GM19452 (cell line): ENCODE measurements around the gene REEP2.
"Not testable (repeated sequence)": the region's sequence is repeated elsewhere in the genome, so short reads cannot be mapped to it uniquely, and the experiment has no call there.

Experiments
- ATAC-seq: cut with Tn5 transposase; IDR thresholded peaks from one replicate; pipeline ENCODE4 v1.9.1; 2021; ENCODE audit not compliant: unreplicated experiment

The REEP2 gene

DNA sequence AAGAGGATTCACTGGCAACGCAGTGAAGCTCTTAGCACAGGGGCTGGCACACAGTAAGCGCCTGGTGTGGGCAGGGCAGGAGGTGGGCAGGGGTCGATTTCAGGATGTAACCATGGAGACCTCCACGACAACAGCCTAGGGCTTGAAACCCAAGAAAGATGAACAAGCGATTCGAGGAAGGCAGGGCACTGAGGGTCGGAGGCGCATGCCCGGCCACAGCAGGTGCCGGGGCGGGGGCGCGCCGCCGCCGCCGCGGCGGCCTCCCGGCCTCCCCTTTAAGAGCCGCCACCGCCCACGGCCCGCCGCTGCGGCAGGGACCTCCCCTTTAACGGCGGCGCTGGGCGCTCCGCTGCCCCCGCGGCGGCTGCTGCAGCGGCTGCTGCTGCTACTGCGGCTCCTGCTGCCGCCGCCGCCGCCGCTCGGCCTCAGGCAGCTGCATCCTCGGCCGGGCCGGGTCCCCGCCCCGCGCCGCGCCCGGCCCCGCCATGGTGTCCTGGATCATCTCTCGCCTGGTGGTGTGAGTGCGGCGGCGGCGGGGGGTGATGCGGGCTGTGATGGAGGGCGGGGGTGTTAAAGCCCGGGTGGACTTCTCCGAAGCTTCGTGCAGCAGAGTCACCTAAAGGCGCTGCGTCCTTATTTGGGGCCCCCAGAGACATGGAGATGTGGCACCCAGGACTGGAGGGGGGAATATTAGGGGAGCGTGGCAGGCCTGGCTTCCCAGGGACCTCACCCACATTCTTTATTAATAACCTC is at the start of gene REEP2:
REEP2 (plus strand) TSS at position 334 of the 753 bp plus-strand sequence; CDS start at position 486, 152 bp downstream.
- peak; percentile 81 for ATAC-seq

DNA sequence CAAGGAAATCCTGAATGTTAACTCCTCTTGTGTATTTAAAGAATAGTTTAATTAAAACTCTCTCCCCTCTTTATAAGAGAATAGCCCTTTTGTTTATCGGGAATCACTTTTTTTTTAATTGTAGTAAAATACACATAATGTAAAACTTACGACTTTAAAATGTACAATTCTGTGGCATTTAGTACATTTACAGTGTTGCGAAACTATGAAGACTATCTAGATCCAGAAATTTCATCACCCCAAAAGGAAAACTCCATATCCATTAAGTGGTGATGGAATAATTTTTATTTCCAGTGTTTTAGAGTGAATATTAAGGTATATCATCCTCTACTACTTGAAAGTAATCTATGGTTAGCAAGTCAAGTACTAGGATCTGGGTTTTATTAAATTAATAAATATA is 49.5 kb upstream of the REEP2 start:
- ATAC-seq: no peak

GRCh38 chr5:138389911-138390310 is 48.9 kb upstream of the REEP2 start:
- not testable (repeated sequence) for ATAC-seq

- no peak for ATAC-seq
Measured at GRCh38 chr5:138391859-138392386, 46.9 kb upstream of the REEP2 start.

DNA sequence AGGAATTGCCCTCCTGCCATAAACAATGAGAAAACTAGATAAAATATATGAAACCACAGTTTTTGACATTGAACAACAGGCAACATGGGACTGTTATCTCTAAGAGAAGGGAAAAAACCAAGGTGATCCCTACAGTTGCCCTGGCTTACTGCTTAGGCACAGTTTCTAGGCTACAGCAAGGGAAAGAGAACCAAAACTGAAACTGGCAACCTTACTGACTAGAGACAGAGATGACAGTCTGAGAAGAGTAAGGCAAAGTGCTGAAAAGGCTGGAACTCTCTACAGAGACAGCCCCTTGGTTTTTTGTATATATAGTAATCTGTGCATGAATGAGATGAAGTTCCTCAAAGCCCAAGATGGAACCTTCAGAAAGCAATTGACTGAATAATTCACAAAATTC is 36.2 kb upstream of the REEP2 start:
- ATAC-seq: peak; percentile 74

GRCh38 chr5:138408023-138408422 is 30.8 kb upstream of the REEP2 start:
- ATAC-seq: peak; percentile 90

- not testable (repeated sequence) for ATAC-seq
Measured at GRCh38 chr5:138410996-138411640, 27.7 kb upstream of the REEP2 start.

GRCh38 chr5:138418444-138418843 is 20.4 kb upstream of the REEP2 start:
- no peak for ATAC-seq

DNA sequence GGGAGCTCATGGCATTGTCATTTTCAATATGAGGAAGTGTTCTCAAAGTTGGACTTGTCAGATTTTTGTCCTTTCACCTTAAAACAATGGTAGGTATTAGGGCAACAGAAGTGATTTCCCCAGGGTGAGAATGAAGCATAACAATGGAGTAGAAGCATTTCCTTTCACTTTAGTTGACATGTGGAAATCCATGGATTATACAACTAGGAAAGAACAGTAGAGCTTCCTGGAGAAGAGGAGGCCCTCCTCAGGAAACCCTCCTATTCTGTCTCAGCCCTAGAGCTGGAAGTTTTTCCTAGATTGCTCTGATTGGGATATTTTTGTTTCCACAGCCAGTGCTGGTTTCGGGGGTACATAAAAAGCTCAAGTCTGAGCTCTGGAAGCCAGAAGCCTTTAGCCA is 13.8 kb upstream of the REEP2 start:
- no peak for ATAC-seq

GRCh38 chr5:138435943-138436342 is 2.9 kb upstream of the REEP2 start:
- no peak for ATAC-seq

DNA sequence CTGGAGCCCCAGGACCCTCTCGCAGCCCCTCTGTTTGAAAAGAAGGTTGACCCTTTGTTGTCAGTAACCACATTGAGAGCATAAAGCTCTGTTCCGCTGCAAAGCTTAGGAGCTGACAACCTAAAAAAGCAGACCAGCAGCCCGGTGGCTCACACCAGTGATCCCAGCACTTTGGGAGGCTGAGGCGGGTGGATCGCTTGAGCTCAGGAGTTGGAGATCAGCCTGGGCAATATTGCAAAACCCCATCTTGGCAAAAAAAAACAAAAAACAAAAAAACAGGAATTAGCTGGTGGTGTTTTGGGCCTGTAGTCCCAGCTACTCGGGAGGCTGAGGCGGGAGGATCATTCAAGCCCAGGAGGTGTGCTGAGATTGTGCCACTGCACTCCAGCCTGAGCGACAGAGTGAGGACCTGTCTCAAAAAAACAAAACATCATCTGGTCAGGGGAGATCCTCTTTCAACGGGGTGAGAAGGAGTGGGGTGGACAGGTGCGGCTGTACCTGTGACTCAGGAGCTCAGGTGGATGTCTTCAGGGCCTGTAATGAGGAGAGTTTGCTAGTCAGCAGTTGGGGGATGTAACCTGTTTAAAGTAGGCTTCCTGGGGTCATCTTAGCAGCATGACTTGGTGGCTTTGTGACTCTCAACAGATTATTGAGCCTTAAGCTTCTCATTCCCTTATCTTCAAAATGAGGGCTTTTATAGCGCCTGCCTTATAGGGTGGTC is 694 bp upstream of the REEP2 start:
- no peak for ATAC-seq

DNA sequence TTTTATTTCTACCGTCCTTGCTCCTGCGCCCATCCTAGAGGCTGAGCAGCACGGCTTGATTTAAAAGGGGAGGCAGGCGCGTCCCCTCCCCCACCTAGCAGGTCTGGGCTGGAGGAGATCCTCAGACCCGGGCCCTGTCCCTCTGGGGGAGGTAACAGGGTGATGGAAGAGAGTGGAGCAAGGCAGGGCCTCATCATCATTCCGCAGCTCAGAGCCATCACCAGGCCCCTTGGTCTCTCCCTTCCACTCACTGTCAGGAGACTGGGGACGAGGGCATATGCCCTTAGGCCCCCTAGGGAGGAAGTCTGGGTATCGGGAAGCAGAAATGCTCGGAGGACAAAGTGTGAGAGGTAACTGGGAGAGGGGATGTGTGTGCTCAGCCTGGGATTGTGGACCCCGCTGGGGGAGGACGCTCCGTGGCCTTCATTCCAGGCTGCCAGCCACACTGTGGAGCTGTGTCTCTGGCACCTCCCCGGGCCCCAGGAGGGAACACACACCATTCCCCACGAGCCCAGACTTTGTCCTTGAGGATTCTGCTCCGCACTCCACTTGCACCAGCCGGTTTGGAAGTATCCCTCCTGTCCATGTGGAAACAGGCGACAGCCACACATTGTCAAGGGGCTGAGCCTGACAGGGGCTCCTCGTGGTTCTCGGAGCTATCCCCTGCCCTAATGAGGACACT is 761 bp downstream of the REEP2 start:
- no peak for ATAC-seq

DNA sequence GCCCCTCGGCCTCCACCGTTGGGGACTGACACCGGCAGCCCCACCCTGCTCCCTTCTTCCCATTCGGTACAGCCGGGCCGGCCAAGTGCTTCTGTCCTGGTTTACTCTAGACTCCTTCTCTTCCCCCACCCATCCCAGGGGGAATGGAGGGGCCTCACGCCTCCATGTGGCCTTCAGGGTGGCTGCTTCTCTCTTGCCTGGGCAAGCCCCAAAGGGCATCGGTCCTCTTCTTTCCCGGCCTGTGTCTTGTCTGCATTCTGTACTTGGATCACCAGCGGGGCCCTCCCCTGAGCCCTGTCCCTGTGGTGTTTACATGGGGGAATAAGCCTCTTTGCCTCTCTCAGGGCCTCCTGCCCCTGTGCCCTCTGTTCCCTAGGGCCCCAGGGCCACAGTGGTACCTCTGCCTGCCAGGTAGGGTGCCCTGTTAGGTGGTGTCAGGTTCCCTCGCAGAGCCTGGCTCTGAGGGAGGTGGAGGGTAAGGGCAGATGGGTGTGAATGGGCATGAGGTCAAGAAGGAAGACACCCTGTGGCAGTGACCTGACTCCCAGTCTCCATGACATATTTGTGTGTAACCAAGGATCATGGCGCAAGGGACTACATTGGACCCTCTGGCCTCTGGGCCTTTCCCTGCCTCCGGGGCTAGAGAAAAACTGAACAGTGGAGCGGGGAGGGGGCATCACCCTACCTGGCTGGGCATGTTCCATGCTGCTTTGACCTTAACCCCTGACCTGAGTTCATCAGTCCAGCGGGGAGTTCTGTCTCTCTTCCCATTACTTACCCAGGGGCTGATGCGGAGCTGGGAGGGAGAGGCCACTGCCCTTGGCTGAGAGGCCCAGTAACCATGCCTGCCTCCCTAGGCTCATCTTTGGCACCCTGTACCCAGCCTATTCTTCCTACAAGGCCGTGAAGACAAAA is 1.6 kb downstream of the REEP2 start:
- ATAC-seq: no peak

GRCh38 chr5:138441221-138441620 is 2.4 kb downstream of the REEP2 start:
- ATAC-seq: no peak

DNA sequence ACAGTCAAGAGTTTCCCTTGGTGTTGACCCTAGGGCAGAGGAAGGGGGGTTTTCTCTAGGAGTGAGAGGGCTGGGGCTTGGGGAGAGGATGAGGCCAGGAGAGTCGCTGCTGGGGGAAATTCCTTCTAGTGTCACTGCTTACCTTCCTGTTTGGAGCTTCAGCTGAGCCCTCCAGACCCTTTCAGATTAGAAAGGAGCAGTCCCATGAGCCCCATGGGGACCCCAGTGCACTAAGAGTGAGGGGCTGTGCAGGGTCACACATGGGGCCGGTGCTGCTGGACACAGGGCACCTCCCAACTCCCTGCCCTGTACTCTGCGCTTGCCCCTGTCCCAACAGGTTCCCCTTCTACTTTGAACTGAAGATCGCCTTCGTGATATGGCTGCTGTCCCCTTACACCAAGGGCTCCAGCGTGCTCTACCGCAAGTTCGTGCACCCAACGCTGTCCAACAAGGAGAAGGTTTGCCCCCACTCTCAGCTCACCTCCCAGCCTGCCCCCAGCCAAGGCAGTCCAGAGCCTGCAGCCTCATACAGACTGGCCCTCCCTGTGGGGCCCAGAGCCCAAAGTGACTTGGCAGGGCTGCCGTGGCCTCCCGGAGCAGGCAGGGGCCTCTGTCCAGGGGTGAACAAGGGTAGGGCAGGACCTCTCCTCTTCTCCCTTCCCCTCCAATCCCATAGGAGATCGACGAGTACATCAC is 5.4 kb downstream of the REEP2 start:
- ATAC-seq: no peak

DNA sequence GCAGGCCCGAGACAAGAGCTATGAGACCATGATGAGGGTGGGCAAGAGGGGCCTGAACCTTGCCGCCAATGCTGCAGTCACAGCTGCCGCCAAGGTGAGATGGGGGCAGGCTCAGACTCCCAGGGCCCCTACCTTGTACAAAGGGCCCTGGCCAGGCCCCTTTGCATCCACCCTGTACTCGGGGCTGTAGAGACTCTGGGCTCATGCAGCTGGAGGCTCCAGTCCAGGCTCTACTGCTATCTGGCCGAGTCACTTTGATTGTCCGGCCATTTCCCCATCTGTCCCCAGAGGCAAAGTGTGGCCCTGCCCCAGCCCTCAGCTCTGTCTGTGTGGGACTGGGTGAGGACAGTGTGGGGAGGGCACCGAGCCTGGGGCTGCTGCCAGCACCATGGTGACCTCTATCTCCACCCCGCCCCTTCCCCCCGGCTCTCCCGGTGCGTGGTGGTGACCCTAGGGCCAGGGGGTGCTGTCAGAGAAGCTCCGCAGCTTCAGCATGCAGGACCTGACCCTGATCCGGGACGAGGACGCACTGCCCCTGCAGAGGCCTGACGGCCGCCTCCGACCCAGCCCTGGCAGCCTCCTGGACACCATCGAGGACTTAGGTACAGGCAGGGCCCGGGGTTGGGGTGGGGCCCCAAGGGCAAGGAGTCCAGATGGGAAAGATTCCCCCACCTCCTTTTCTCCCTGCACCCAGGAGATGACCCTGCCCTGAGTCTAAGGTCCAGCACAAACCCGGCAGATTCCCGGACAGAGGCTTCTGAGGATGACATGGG is 6.1 kb downstream of the REEP2 start:
- ATAC-seq: no peak

- no peak for ATAC-seq
Measured at GRCh38 chr5:138445547-138446271, 6.9 kb downstream of the REEP2 start.

GRCh38 chr5:138448070-138448469 is 9.2 kb downstream of the REEP2 start:
- no peak for ATAC-seq
